Muscle layer of duodenum (tissue), 2 donors: ENCODE results near the gene AK6.
"Not testable (repeated sequence)": the region's sequence is repeated elsewhere in the genome, so short reads cannot be mapped to it uniquely, and the experiment has no call there.

Experiments used
- H3K27ac ChIP-seq: one replicate; pipeline ENCODE4 v1.7.0; 2013; ENCODE audit warnings: mild to moderate bottlenecking, low read length
- H3K27me3 ChIP-seq: one replicate; pipeline ENCODE4 v1.7.0; 2013; ENCODE audit warnings: low read depth, mild to moderate bottlenecking, control low read depth, low read length
- H3K36me3 ChIP-seq, 2 donors: one replicate each; pipeline ENCODE4 v1.7.0; 2013; ENCODE audit warnings: low read length in 2 of 2, control low read depth in 1 of 2, mild to moderate bottlenecking in 1 of 2; ENCODE audit not compliant: insufficient read depth in 2 of 2, control insufficient read depth in 1 of 2
- H3K4me1 ChIP-seq, 2 donors: one replicate each; pipeline ENCODE4 v1.7.0; 2013; ENCODE audit warnings: low read length in 2 of 2, mild to moderate bottlenecking in 2 of 2, control low read depth in 1 of 2, moderate library complexity in 1 of 2; ENCODE audit not compliant: insufficient read depth in 2 of 2, control insufficient read depth in 1 of 2
- H3K4me3 ChIP-seq, 2 donors: one replicate each; pipeline ENCODE4 v1.7.0; 2013; ENCODE audit warnings: low read length in 2 of 2, low read depth in 1 of 2, mild to moderate bottlenecking in 1 of 2
- H3K9me3 ChIP-seq, 2 donors: one replicate each; pipeline ENCODE4 v1.7.0; 2013; ENCODE audit warnings: low read length in 2 of 2, control low read depth in 1 of 2, mild to moderate bottlenecking in 1 of 2; ENCODE audit not compliant: control insufficient read depth in 1 of 2
- donor health status: healthy.

AK6 gene

DNA sequence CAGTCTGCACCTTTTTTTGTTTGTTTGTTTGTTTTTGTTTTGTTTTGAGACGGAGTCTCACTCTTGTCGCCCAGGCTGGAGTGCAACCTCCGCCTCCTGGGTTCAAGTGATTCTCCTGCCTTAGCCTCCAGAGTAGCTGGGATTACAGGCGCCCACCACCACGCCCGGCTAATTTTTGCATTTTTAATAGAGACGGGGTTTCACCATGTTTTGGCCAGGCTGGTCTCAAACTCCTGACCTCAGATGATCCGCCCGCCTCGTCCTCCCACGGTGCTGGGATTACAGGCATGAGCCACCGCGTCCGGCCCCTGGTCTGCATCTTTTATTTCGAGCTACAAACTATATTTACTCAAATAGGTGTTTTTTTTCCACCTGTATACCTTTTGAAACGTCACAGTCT, 1.0 kb upstream of the AK6 start:
- H3K9me3 ChIP-seq, H3K27me3 ChIP-seq: not testable (repeated sequence)
- Histone ChIP-seq H3K4me1 (peaks cover 0 to 25% of the 10 kb centered on the region in 2 donors), H3K4me3 (peak overlapping the region; percentile 77 to 95), H3K36me3 (peaks cover 13 to 24% of the 10 kb centered on the region in 2 donors), H3K27ac (peak overlapping the region; percentile 96)

- H3K27me3 ChIP-seq, result no peaks in the 10 kb centered on the region
- H3K36me3 ChIP-seq, result peaks cover 17 to 19% of the 10 kb centered on the region in 2 donors
- peak overlapping the region; percentile 96 for H3K27ac ChIP-seq
- peaks cover 0 to 25% of the 10 kb centered on the region in 2 donors for H3K4me1 ChIP-seq
- peak overlapping the region; percentile 77 to 95 for H3K4me3 ChIP-seq
- no peaks in the 10 kb centered on the region for H3K9me3 ChIP-seq
Observed at GRCh38 chr5:69368458-69369339, 621 bp downstream of the AK6 start.

DNA sequence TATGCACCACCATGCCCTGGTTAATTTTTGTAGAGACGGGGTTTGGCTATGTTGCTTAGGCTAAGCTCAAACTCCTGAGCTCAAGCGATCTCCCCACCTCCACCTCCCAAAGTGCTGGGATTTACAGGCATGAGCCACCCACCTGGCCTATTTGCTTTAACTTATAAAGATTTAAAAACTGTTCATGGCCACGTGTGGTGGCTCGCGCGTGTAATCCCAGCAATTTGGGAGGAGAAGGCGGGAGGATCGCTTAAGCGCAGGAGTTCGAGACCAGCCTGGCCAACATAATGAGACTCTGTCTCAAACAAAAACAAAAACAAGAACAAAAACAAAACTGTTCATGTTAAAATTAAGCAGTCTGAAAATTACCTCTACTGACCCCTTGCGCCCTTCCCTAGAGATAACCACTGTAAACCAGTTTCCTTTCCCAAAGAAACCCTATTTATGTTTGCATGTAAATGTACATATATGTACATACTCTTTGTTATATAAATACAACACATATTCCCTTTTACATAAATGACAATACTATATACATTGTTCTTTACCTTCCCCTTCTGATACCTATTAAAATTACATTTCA, 1.5 kb downstream of the AK6 start:
- Histone ChIP-seq H3K36me3 (peaks cover 17 to 26% of the 10 kb centered on the region in 2 donors), H3K4me1 (peaks cover 0 to 25% of the 10 kb centered on the region in 2 donors), H3K9me3 (no peaks in the 10 kb centered on the region), H3K27me3 (no peaks in the 10 kb centered on the region), H3K4me3 (peak overlapping the region; percentile 77 to 95), H3K27ac (peak overlapping the region; percentile 96)

GRCh38 chr5:69364850-69365249, 4.5 kb downstream of the AK6 start:
- H3K4me1 ChIP-seq, result peaks cover 0 to 9% of the 10 kb centered on the region in 2 donors
- no peaks in the 10 kb centered on the region for H3K27me3 ChIP-seq
- no peak overlapping the region for H3K27ac ChIP-seq
- no peak overlapping the region for H3K4me3 ChIP-seq
- H3K36me3 ChIP-seq, result peaks cover 17 to 27% of the 10 kb centered on the region in 2 donors
- no peaks in the 10 kb centered on the region for H3K9me3 ChIP-seq

DNA sequence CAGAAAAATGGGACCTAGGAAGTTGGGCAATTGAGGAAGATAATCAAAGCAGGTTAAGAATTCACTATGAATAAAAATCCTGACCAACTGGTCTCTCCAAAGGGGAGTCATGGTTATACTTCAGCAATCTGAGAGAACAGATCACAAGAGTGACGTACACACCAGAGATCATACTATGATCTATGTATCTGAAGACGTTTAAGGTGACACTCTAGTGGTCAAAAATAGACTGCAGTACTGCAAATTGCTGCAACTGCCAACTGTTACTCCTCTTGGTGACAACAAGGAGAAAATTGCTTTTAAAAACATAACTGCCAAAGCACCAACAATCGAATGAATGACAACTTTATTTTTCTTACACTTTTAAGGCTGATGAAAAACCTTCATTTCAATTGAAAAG, 4.9 kb downstream of the AK6 start:
- Histone ChIP-seq H3K36me3 (peaks cover 17 to 25% of the 10 kb centered on the region in 2 donors), H3K4me3 (no peak overlapping the region), H3K27ac (no peak overlapping the region), H3K27me3 (no peaks in the 10 kb centered on the region), H3K4me1 (peaks cover 0 to 9% of the 10 kb centered on the region in 2 donors), H3K9me3 (no peaks in the 10 kb centered on the region)

- no peaks in the 10 kb centered on the region for H3K9me3 ChIP-seq
- H3K4me1 ChIP-seq, result no peaks in the 10 kb centered on the region
- H3K27ac ChIP-seq, result no peak overlapping the region
- H3K4me3 ChIP-seq, result no peak overlapping the region
- peaks cover 8 to 14% of the 10 kb centered on the region in 2 donors for H3K36me3 ChIP-seq
- no peaks in the 10 kb centered on the region for H3K27me3 ChIP-seq
Observed at GRCh38 chr5:69360442-69360841, 8.9 kb downstream of the AK6 start.

- Histone ChIP-seq H3K4me1 (no peaks in the 10 kb centered on the region), H3K27me3 (no peaks in the 10 kb centered on the region), H3K9me3 (no peaks in the 10 kb centered on the region), H3K36me3 (peaks cover 7 to 20% of the 10 kb centered on the region in 2 donors), H3K4me3 (no peak overlapping the region), H3K27ac (no peak overlapping the region)
Observed at GRCh38 chr5:69359699-69360098, 9.6 kb downstream of the AK6 start.

- Histone ChIP-seq H3K36me3 (peaks cover 14 to 32% of the 10 kb centered on the region in 2 donors), H3K4me1 (no peaks in the 10 kb centered on the region)
Observed at GRCh38 chr5:69350664-69351063, 18.7 kb downstream of the AK6 start.

GRCh38 chr5:69343083-69343482, 26.2 kb downstream of the AK6 start:
- Histone ChIP-seq H3K4me1 (no peaks in the 10 kb centered on the region), H3K27me3 (no peaks in the 10 kb centered on the region), H3K4me3 (no peak overlapping the region), H3K9me3 (no peaks in the 10 kb centered on the region), H3K36me3 (no peaks in the 10 kb centered on the region), H3K27ac (no peak overlapping the region)

More at GRCh38 chr5:69350664-69351063, 18.7 kb downstream of the AK6 start:
- Histone ChIP-seq H3K9me3 (no peaks in the 10 kb centered on the region), H3K4me3 (no peak overlapping the region), H3K27ac (no peak overlapping the region), H3K27me3 (no peaks in the 10 kb centered on the region)

DNA sequence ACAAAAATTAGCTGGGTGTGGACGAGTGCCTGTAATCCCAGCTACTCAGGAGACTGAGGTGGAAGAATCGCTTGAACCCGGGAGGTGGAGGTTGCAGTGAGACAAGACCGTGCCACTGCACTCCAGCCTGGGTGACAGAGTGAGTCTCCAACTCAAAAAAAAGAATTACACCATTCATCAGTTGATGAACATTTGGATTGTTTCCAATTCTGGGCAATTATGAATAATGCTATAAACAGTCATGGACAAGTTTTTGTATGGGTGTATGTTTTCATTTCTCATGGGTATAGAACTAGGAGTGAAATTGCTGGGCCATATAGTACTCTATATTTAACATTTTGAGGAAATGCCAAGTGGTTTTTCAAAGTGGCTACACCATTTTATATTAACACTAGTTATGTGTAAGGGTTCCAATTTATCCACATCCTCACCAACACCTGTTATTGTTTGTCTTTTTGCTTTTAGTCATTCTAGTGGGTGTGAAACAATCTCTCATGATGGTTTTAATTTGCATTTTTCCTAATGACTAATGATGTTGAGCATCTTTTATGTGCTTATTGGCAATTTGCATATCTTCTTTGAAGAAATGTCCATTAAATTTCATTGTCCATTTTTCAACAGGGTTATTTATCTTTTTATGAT, 27.7 kb downstream of the AK6 start:
- Histone ChIP-seq H3K4me3 (no peak overlapping the region), H3K27ac (no peak overlapping the region), H3K36me3 (no peaks in the 10 kb centered on the region), H3K9me3 (no peaks in the 10 kb centered on the region), H3K27me3 (no peaks in the 10 kb centered on the region), H3K4me1 (no peaks in the 10 kb centered on the region)

GRCh38 chr5:69335341-69335935, 33.9 kb downstream of the AK6 start:
- peaks cover 0 to 7% of the 10 kb centered on the region in 2 donors for H3K4me1 ChIP-seq
- H3K36me3 ChIP-seq, result no peaks in the 10 kb centered on the region
- H3K9me3 ChIP-seq, result no peaks in the 10 kb centered on the region

More at GRCh38 chr5:69335341-69335935, 33.9 kb downstream of the AK6 start:
- Histone ChIP-seq H3K27me3 (no peaks in the 10 kb centered on the region), H3K4me3 (no peak overlapping the region), H3K27ac (no peak overlapping the region)
